GM23338 (cell line): ENCODE data around the gene SSH2. TPM values are rescaled to one million over a fixed set of nuclear protein-coding genes. Genes with fewer than 3 reads are reported as not detected.

Experiments
- ATAC-seq: fragments of 200-7000 bp; cut with Tn5 transposase; 3 replicates; pipeline ENCODE4 v1.9.1; 2020
- DNase-seq: peaks from one replicate; pipeline ENCODE4 v3.0.0-alpha.2; 2015; ENCODE audit warnings: low spot score
- H2AFZ ChIP-seq: fragments of 200-600 bp; sonication (generic); 2 replicates; pipeline ENCODE4 v1.8.0; 2016; ENCODE audit warnings: antibody characterized with exemption, mild to moderate bottlenecking, moderate library complexity
- H3F3A ChIP-seq: fragments of 200-600 bp; sonication (generic); replicated peaks from 2 replicates; pipeline ENCODE4 v1.8.0; 2017; ENCODE audit warnings: antibody characterized with exemption, mixed run types, low read depth
- H3K27ac ChIP-seq: fragments of 200-600 bp; sonication (generic); 2 replicates; pipeline ENCODE4 v1.6.1; 2016; ENCODE audit warnings: low read depth
- H3K27me3 ChIP-seq: fragments of 200-600 bp; sonication (generic); 2 replicates; pipeline ENCODE4 v1.8.0; 2016; ENCODE audit warnings: mild to moderate bottlenecking, mixed run types, moderate library complexity; ENCODE audit not compliant: insufficient read depth
- H3K36me3 ChIP-seq: fragments of 200-600 bp; sonication (generic); 2 replicates; pipeline ENCODE4 v1.8.0; 2016; ENCODE audit warnings: mild to moderate bottlenecking; ENCODE audit not compliant: insufficient read depth
- H3K4me1 ChIP-seq: fragments of 200-600 bp; sonication (generic); 2 replicates; pipeline ENCODE4 v1.8.0; 2016; ENCODE audit warnings: mild to moderate bottlenecking, moderate library complexity; ENCODE audit not compliant: insufficient read depth
- H3K4me2 ChIP-seq: fragments of 200-600 bp; sonication (generic); 2 replicates; pipeline ENCODE4 v1.7.1; 2017; ENCODE audit warnings: mixed run types
- H3K4me3 ChIP-seq: fragments of 200-600 bp; sonication (generic); 2 replicates; pipeline ENCODE4 v1.6.1; 2016; ENCODE audit warnings: mixed run types
- H3K79me2 ChIP-seq: fragments of 200-600 bp; sonication (generic); replicated peaks from 2 replicates; pipeline ENCODE4 v1.8.0; 2017; ENCODE audit warnings: mild to moderate bottlenecking; ENCODE audit not compliant: insufficient read depth
- H3K9me2 ChIP-seq: fragments of 200-600 bp; sonication (generic); 2 replicates; pipeline ENCODE4 v1.8.0; 2017; ENCODE audit not compliant: insufficient read depth
- H4K20me1 ChIP-seq: fragments of 200-600 bp; sonication (generic); replicated peaks from 2 replicates; pipeline ENCODE4 v1.8.0; 2017; ENCODE audit warnings: mild to moderate bottlenecking; ENCODE audit not compliant: insufficient read depth
- H3K27ac Mint-ChIP-seq: 2 replicates; pipeline ENCODE4 v1.8.0; 2020; ENCODE audit warnings: inconsistent platforms, mild to moderate bottlenecking, moderate library complexity, mixed read lengths
- H3K27me3 Mint-ChIP-seq: 3 replicates; pipeline ENCODE4 v1.8.0; 2022; ENCODE audit warnings: low read depth, mild to moderate bottlenecking, moderate library complexity, mixed read lengths, inconsistent platforms; ENCODE audit not compliant: insufficient read depth, poor library complexity
- H3K36me3 Mint-ChIP-seq: 3 replicates; pipeline ENCODE4 v1.8.0; 2021; ENCODE audit warnings: low read depth, mild to moderate bottlenecking, inconsistent platforms, moderate library complexity, mixed read lengths
- H3K4me1 Mint-ChIP-seq: 3 replicates; pipeline ENCODE4 v1.8.0; 2020; ENCODE audit warnings: mild to moderate bottlenecking, inconsistent platforms, mixed read lengths
- H3K4me3 Mint-ChIP-seq: 3 replicates; pipeline ENCODE4 v1.8.0; 2021; ENCODE audit warnings: moderate library complexity, mild to moderate bottlenecking, inconsistent platforms, mixed read lengths
- H3K9me3 Mint-ChIP-seq: 3 replicates; pipeline ENCODE4 v1.8.0; 2020; ENCODE audit warnings: moderate library complexity, mild to moderate bottlenecking, inconsistent platforms, mixed read lengths
- CREB1 ChIP-seq: fragments of 250-450 bp; sonication (Bioruptor Pico); IDR thresholded peaks from 2 replicates; pipeline ENCODE4 v1.5.0; 2020; ENCODE audit warnings: low read depth, mild to moderate bottlenecking, moderate library complexity
- ETS1 ChIP-seq: IDR thresholded peaks from 2 replicates; pipeline ENCODE4 v1.6.1; 2016; ENCODE audit warnings: antibody characterized with exemption
- EZH2 ChIP-seq: fragments of 200-600 bp; sonication (generic); IDR thresholded peaks from one replicate; pipeline ENCODE4 v1.8.0; 2017; ENCODE audit warnings: antibody characterized with exemption, mild to moderate bottlenecking, low read depth; ENCODE audit not compliant: unreplicated experiment
- EZH2phosphoT487 ChIP-seq: fragments of 200-600 bp; sonication (generic); IDR thresholded peaks from one replicate; pipeline ENCODE4 v1.8.1; 2018; ENCODE audit warnings: antibody characterized with exemption; ENCODE audit not compliant: unreplicated experiment
- JUNB ChIP-seq: IDR thresholded peaks from one replicate; pipeline ENCODE4 v1.6.1; 2016; ENCODE audit warnings: antibody characterized with exemption; ENCODE audit not compliant: unreplicated experiment
- NANOG ChIP-seq: IDR thresholded peaks from 2 replicates; pipeline ENCODE4 v1.6.1; 2016; ENCODE audit warnings: antibody characterized with exemption, borderline replicate concordance
- POLR2AphosphoS5 ChIP-seq: IDR thresholded peaks from 2 replicates; pipeline ENCODE4 v1.6.1; 2016; ENCODE audit warnings: antibody characterized with exemption, low read depth
- STAT1 ChIP-seq: IDR thresholded peaks from one replicate; pipeline ENCODE4 v1.6.1; 2016; ENCODE audit warnings: antibody characterized with exemption; ENCODE audit not compliant: unreplicated experiment
- ZNF114 ChIP-seq: fragments of 250-450 bp; sonication (Bioruptor Pico); IDR thresholded peaks from 2 replicates; pipeline ENCODE4 v1.5.0; 2020; ENCODE audit warnings: mild to moderate bottlenecking, moderate library complexity
- ZNF331 ChIP-seq: fragments of 250-450 bp; sonication (Bioruptor Pico); IDR thresholded peaks from 2 replicates; pipeline ENCODE4 v1.5.0; 2020; ENCODE audit warnings: low read depth, mild to moderate bottlenecking, moderate library complexity
- polyA plus RNA-seq: library from polyadenylated mRNA; unstranded; fragments of >200 nt; fragmentation: Nextera tagmentation; extraction: Ambion mirVana; gene quantifications from 2 replicates; pipeline ENCODE4 v1.2.1, GENCODE V29; 2016
- total RNA-seq: library from RNA; depleted of rRNA; stranded (reverse); fragments of >200 nt; shearing (Covaris generic); gene quantifications from 2 replicates; pipeline ENCODE4 v1.2.3, GENCODE V29; 2014
- TF ChIP-seq, protein P1 (sequence below): IDR thresholded peaks from one replicate; pipeline ENCODE4 v1.6.1; 2018; ENCODE audit warnings: antibody characterized with exemption; ENCODE audit not compliant: unreplicated experiment

The SSH2 gene
- total and polyA plus RNA-seq, 2 experiments from 2014 or later: 9.9 to 12.1 TPM

DNA sequence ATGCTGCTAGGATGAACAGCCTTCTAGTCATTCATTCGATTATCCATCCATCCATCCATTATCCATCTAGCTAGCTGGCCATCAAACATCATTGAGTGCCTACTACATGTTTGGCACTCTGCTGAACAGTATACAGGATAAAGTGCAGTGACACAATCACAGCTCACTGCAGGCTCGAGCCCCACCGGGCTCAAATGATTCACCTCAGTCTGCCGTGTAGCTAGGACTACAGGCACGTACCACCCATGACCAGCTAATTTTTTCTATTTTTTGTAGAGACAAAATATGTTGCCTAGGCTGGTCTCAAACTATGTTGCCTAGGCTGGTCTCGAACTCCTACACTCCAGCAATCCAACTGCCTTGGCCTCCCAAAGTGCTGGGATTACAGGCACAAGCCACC lies 50.0 kb downstream of the SSH2 start:
- H3K4me2 ChIP-seq: no peak overlapping the region
- no peak for TF ChIP-seq NANOG
- TF ChIP-seq STAT1: no peak
- TF ChIP-seq ZNF114: no peak
- TF ChIP-seq, protein P1, sequence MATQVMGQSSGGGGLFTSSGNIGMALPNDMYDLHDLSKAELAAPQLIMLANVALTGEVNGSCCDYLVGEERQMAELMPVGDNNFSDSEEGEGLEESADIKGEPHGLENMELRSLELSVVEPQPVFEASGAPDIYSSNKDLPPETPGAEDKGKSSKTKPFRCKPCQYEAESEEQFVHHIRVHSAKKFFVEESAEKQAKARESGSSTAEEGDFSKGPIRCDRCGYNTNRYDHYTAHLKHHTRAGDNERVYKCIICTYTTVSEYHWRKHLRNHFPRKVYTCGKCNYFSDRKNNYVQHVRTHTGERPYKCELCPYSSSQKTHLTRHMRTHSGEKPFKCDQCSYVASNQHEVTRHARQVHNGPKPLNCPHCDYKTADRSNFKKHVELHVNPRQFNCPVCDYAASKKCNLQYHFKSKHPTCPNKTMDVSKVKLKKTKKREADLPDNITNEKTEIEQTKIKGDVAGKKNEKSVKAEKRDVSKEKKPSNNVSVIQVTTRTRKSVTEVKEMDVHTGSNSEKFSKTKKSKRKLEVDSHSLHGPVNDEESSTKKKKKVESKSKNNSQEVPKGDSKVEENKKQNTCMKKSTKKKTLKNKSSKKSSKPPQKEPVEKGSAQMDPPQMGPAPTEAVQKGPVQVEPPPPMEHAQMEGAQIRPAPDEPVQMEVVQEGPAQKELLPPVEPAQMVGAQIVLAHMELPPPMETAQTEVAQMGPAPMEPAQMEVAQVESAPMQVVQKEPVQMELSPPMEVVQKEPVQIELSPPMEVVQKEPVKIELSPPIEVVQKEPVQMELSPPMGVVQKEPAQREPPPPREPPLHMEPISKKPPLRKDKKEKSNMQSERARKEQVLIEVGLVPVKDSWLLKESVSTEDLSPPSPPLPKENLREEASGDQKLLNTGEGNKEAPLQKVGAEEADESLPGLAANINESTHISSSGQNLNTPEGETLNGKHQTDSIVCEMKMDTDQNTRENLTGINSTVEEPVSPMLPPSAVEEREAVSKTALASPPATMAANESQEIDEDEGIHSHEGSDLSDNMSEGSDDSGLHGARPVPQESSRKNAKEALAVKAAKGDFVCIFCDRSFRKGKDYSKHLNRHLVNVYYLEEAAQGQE: no peak
- TF ChIP-seq EZH2: no peak
- no peak for TF ChIP-seq POLR2AphosphoS5
- no peak for TF ChIP-seq EZH2phosphoT487
- TF ChIP-seq ETS1: no peak
- H3K4me1 Mint-ChIP-seq: peaks cover 6% of the 10 kb centered on the region

GRCh38 chr17:29874931-29875596 lies 55.0 kb downstream of the SSH2 start:
- no peaks in the 10 kb centered on the region for H3F3A ChIP-seq
- no peak for TF ChIP-seq POLR2AphosphoS5
- no peak for TF ChIP-seq NANOG
- no peak for TF ChIP-seq EZH2phosphoT487
- TF ChIP-seq CREB1: no peak
- TF ChIP-seq ETS1: no peak
- TF ChIP-seq JUNB: no peak
- TF ChIP-seq ZNF114: no peak
- no peak for TF ChIP-seq STAT1
- no peak for TF ChIP-seq ZNF331

More for the DNA sequence above, 50.0 kb downstream of the SSH2 start:
- DNase-seq (no peak), ATAC-seq (no peak)
- Histone ChIP-seq H3K9me2 (no peaks in the 10 kb centered on the region), H3K4me1 (no peaks in the 10 kb centered on the region), H3K36me3 (no peaks in the 10 kb centered on the region), H3F3A (no peaks in the 10 kb centered on the region), H3K4me3 (no peak overlapping the region), H3K27me3 (no peaks in the 10 kb centered on the region), H2AFZ (no peak overlapping the region), H3K79me2 (no peaks in the 10 kb centered on the region), H4K20me1 (peaks cover 3% of the 10 kb centered on the region; the same call in 1 of the 2 replicates), H3K27ac (no peak overlapping the region)
- Mint-ChIP-seq H3K27ac (no peak overlapping the region), H3K27me3 (no peaks in the 10 kb centered on the region), H3K9me3 (no peaks in the 10 kb centered on the region), H3K4me3 (no peak overlapping the region), H3K36me3 (no peaks in the 10 kb centered on the region)

More at GRCh38 chr17:29874931-29875596, 55.0 kb downstream of the SSH2 start:
- no peak overlapping the region for H3K27ac ChIP-seq
- no peak for ATAC-seq
- no peak overlapping the region for H3K27ac Mint-ChIP-seq
- H3K4me3 ChIP-seq: no peak overlapping the region
- H3K36me3 ChIP-seq: no peaks in the 10 kb centered on the region
- no peak overlapping the region for H3K4me3 Mint-ChIP-seq
- peaks cover 7% of the 10 kb centered on the region; the same call in 1 of the 2 replicates for H4K20me1 ChIP-seq
- H3K9me3 Mint-ChIP-seq: no peaks in the 10 kb centered on the region
- no peak overlapping the region for H3K4me2 ChIP-seq
- H3K4me1 Mint-ChIP-seq: peaks cover 4% of the 10 kb centered on the region
- no peaks in the 10 kb centered on the region for H3K36me3 Mint-ChIP-seq
- H3K4me1 ChIP-seq: no peaks in the 10 kb centered on the region
- DNase-seq: no peak
- H2AFZ ChIP-seq: no peak overlapping the region
- H3K79me2 ChIP-seq: no peaks in the 10 kb centered on the region
- H3K9me2 ChIP-seq: no peaks in the 10 kb centered on the region
- no peaks in the 10 kb centered on the region for H3K27me3 Mint-ChIP-seq
- no peaks in the 10 kb centered on the region for H3K27me3 ChIP-seq
